Measurements from ENCODE around the gene CRIP3.

The CRIP3 gene

GRCh38 chr6:43286980-43287716 lies 21.5 kb downstream of the CRIP3 start:
- Histone ChIP-seq H3K36me3 (ENCODE audit: control insufficient read depth, insufficient read depth, low read length, severe bottlenecking) (no peaks in the 10 kb centered on the region), H3K4me1 (ENCODE audit: control insufficient read depth, insufficient read depth, low read length) (no peaks in the 10 kb centered on the region), H3K9me3 (ENCODE audit: control insufficient read depth, low read length) (no peaks in the 10 kb centered on the region), H3K9ac (ENCODE audit: low read length) (no peak overlapping the region), H3K27me3 (replicated peaks; ENCODE audit: control insufficient read depth, insufficient read depth, low read length) (peaks cover 30% of the 10 kb centered on the region), H3K4me3 (ENCODE audit: low read length) (no peak overlapping the region)
- DNase-seq (ENCODE audit: low read depth), result no peak

- Histone ChIP-seq H3K4me3 (ENCODE audit: low read length) (no peak overlapping the region), H3K4me1 (ENCODE audit: control insufficient read depth, insufficient read depth, low read length) (no peaks in the 10 kb centered on the region), H3K36me3 (ENCODE audit: control insufficient read depth, insufficient read depth, low read length, severe bottlenecking) (no peaks in the 10 kb centered on the region), H3K9me3 (ENCODE audit: control insufficient read depth, low read length) (no peaks in the 10 kb centered on the region), H3K9ac (ENCODE audit: low read length) (no peak overlapping the region), H3K27me3 (replicated peaks; ENCODE audit: control insufficient read depth, insufficient read depth, low read length) (peaks cover 36% of the 10 kb centered on the region)
- no peak for DNase-seq (ENCODE audit: low read depth)
These were observed 22.1 kb downstream of the CRIP3 start for GRCh38 chr6:43286456-43286979.

GRCh38 chr6:43285832-43286231 lies 22.8 kb downstream of the CRIP3 start:
- no peaks in the 10 kb centered on the region for H3K36me3 ChIP-seq (ENCODE audit: control insufficient read depth, insufficient read depth, low read length, severe bottlenecking)

GRCh38 chr6:43284991-43285781 lies 23.4 kb downstream of the CRIP3 start:
- no peak for DNase-seq (ENCODE audit: low read depth)
- H3K4me3 ChIP-seq (ENCODE audit: low read length), result no peak overlapping the region

More at GRCh38 chr6:43285832-43286231, 22.8 kb downstream of the CRIP3 start:
- Histone ChIP-seq H3K4me1 (ENCODE audit: control insufficient read depth, insufficient read depth, low read length) (no peaks in the 10 kb centered on the region), H3K9me3 (ENCODE audit: control insufficient read depth, low read length) (no peaks in the 10 kb centered on the region), H3K9ac (ENCODE audit: low read length) (no peak overlapping the region), H3K4me3 (ENCODE audit: low read length) (no peak overlapping the region), H3K27me3 (replicated peaks; ENCODE audit: control insufficient read depth, insufficient read depth, low read length) (peaks cover 39% of the 10 kb centered on the region)
- DNase-seq (ENCODE audit: low read depth), result no peak

GRCh38 chr6:43283905-43284304 lies 24.7 kb downstream of the CRIP3 start:
- Histone ChIP-seq H3K27me3 (replicated peaks; ENCODE audit: control insufficient read depth, insufficient read depth, low read length) (peaks cover 48% of the 10 kb centered on the region), H3K9me3 (ENCODE audit: control insufficient read depth, low read length) (no peaks in the 10 kb centered on the region), H3K4me1 (ENCODE audit: control insufficient read depth, insufficient read depth, low read length) (no peaks in the 10 kb centered on the region), H3K36me3 (ENCODE audit: control insufficient read depth, insufficient read depth, low read length, severe bottlenecking) (no peaks in the 10 kb centered on the region), H3K4me3 (ENCODE audit: low read length) (no peak overlapping the region), H3K9ac (ENCODE audit: low read length) (no peak overlapping the region)
- no peak for DNase-seq (ENCODE audit: low read depth)

More at GRCh38 chr6:43284991-43285781, 23.4 kb downstream of the CRIP3 start:
- no peaks in the 10 kb centered on the region for H3K36me3 ChIP-seq (ENCODE audit: control insufficient read depth, insufficient read depth, low read length, severe bottlenecking)
- H3K27me3 ChIP-seq (replicated peaks; ENCODE audit: control insufficient read depth, insufficient read depth, low read length), result peaks cover 44% of the 10 kb centered on the region
- no peak overlapping the region for H3K9ac ChIP-seq (ENCODE audit: low read length)
- no peaks in the 10 kb centered on the region for H3K9me3 ChIP-seq (ENCODE audit: control insufficient read depth, low read length)
- H3K4me1 ChIP-seq (ENCODE audit: control insufficient read depth, insufficient read depth, low read length), result no peaks in the 10 kb centered on the region

GRCh38 chr6:43283514-43283901 lies 25.1 kb downstream of the CRIP3 start:
- Histone ChIP-seq H3K4me3 (ENCODE audit: low read length) (no peak overlapping the region), H3K27me3 (replicated peaks; ENCODE audit: control insufficient read depth, insufficient read depth, low read length) (peaks cover 48% of the 10 kb centered on the region), H3K36me3 (ENCODE audit: control insufficient read depth, insufficient read depth, low read length, severe bottlenecking) (no peaks in the 10 kb centered on the region), H3K9ac (ENCODE audit: low read length) (no peak overlapping the region), H3K4me1 (ENCODE audit: control insufficient read depth, insufficient read depth, low read length) (no peaks in the 10 kb centered on the region), H3K9me3 (ENCODE audit: control insufficient read depth, low read length) (no peaks in the 10 kb centered on the region)
- no peak for DNase-seq (ENCODE audit: low read depth)

DNA sequence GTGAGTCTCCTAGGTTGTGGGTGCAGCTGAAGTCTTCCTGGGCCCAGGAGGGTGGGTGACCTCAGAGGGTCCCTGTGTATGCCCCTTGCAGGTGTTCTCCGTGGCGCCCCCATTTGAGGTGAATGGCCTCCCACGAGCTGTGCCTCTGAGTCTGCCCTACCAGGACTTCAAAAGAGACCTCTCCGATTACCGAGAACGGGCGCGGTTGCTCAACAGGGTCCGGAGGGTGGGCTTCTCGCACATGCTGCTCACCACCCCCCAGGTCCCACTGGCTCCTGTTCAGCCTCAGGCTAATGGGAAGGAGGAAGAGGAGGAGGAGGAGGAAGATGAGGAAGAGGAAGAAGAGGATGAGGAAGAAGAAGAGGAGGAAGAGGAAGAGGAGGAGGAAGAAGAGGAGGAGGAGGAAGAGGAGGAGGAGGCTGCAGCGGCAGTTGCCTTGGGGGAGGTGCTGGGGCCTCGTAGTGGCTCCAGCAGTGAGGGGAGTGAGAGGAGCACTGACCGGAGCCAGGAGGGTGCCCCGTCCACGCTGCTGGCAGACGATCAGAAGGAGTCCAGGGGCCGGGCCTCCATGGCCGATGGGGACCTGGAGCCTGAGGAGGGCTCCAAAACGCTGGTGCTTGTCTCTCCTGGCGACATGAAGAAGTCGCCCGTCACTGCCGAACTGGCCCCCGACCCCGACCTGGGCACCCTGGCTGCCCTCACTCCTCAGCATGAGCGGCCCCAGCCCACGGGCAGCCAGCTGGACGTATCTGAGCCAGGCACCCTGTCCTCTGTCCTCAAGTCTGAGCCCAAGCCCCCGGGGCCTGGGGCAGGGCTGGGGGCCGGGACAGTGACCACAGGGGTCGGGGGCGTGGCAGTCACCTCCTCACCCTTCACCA lies 25.8 kb downstream of the CRIP3 start:
- H3K36me3 ChIP-seq (ENCODE audit: control insufficient read depth, insufficient read depth, low read length, severe bottlenecking), result no peaks in the 10 kb centered on the region
- no peaks in the 10 kb centered on the region for H3K4me1 ChIP-seq (ENCODE audit: control insufficient read depth, insufficient read depth, low read length)
- no peak overlapping the region for H3K9ac ChIP-seq (ENCODE audit: low read length)
- no peak overlapping the region for H3K4me3 ChIP-seq (ENCODE audit: low read length)
- no peak for DNase-seq (ENCODE audit: low read depth)
- no peaks in the 10 kb centered on the region for H3K9me3 ChIP-seq (ENCODE audit: control insufficient read depth, low read length)
- peaks cover 45% of the 10 kb centered on the region for H3K27me3 ChIP-seq (replicated peaks; ENCODE audit: control insufficient read depth, insufficient read depth, low read length)

DNA sequence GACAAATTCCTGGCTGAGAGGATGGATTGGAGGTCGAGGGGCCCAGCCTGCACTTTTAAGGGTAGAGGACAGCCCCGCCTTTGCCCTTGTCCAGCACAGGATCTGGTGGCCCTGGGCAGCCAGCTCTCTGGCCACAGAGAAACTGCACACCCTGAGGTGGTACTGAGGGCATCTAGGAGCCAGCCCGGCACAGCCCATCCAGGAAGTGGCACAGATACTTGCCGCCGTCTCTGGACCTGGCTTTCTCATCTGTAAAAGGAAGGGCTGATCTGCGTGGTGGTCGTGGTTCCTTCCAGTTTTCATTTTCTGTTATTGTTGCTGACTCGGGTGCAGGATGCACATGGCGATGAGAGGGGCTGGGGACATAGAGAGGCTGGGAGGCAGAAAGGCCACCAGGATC lies 26.6 kb downstream of the CRIP3 start:
- Histone ChIP-seq H3K36me3 (ENCODE audit: control insufficient read depth, insufficient read depth, low read length, severe bottlenecking) (no peaks in the 10 kb centered on the region), H3K4me1 (ENCODE audit: control insufficient read depth, insufficient read depth, low read length) (no peaks in the 10 kb centered on the region), H3K9me3 (ENCODE audit: control insufficient read depth, low read length) (no peaks in the 10 kb centered on the region), H3K27me3 (replicated peaks; ENCODE audit: control insufficient read depth, insufficient read depth, low read length) (peaks cover 42% of the 10 kb centered on the region), H3K9ac (ENCODE audit: low read length) (no peak overlapping the region), H3K4me3 (ENCODE audit: low read length) (no peak overlapping the region)
- no peak for DNase-seq (ENCODE audit: low read depth)

DNA sequence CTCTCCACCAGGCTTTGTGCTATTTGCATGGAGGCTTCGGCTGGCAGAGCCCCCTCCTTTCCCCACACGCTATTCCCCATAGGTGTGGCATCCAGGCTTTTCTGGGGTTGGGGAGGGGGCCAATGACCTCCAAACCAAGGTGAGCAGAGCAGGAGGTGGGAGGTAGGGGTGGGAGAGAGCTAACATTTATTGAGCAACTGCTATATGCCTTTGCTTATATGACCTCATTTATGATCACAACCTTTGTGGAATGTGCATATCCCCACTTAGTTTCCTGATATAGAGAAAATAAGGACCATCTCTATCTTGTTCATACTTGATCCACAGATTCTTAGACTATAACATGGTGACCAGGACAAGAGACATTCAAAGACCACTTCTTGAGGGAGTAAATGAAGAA lies 28.4 kb downstream of the CRIP3 start:
- H3K36me3 ChIP-seq (ENCODE audit: control insufficient read depth, insufficient read depth, low read length, severe bottlenecking), result no peaks in the 10 kb centered on the region
- H3K27me3 ChIP-seq (replicated peaks; ENCODE audit: control insufficient read depth, insufficient read depth, low read length), result peaks cover 27% of the 10 kb centered on the region
- no peak overlapping the region for H3K9ac ChIP-seq (ENCODE audit: low read length)
- H3K9me3 ChIP-seq (ENCODE audit: control insufficient read depth, low read length), result no peaks in the 10 kb centered on the region
- no peak for DNase-seq (ENCODE audit: low read depth)
- no peaks in the 10 kb centered on the region for H3K4me1 ChIP-seq (ENCODE audit: control insufficient read depth, insufficient read depth, low read length)
- H3K4me3 ChIP-seq (ENCODE audit: low read length), result no peak overlapping the region

DNA sequence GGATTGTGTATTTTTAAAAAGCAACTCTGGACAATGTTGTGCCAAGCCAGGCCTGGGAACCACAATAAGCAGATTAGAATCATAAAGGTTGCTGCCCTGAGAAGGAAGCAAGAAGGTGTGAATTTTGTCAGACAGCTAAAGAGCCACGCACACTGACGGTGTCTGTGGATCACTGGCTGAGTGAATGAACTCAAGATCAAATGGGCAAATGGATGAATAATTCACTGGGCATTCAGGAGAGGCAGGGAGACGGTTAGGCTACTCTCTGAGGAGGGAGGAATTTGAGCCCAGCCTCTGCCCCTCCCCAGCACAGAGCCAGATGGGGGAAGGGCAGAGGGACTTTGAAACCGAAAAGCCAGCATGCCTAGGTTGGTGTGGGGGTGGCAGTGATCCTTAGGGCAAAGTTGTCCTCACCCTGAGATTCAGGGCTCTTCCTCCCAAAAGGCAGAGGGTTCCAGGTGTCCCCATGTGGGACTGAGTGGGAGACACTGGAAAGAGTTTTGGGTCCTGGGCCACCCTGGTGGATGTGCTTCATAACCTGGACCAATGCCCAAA lies 30.0 kb downstream of the CRIP3 start:
- peak; percentile 33 for DNase-seq (ENCODE audit: low read depth)
- Histone ChIP-seq H3K4me3 (ENCODE audit: low read length) (no peak overlapping the region), H3K9me3 (ENCODE audit: control insufficient read depth, low read length) (no peaks in the 10 kb centered on the region), H3K4me1 (ENCODE audit: control insufficient read depth, insufficient read depth, low read length) (no peaks in the 10 kb centered on the region), H3K36me3 (ENCODE audit: control insufficient read depth, insufficient read depth, low read length, severe bottlenecking) (no peaks in the 10 kb centered on the region), H3K27me3 (replicated peaks; ENCODE audit: control insufficient read depth, insufficient read depth, low read length) (peaks cover 36% of the 10 kb centered on the region), H3K9ac (ENCODE audit: low read length) (no peak overlapping the region)
